HG03457 (cell line): Measurements from ENCODE around the gene RSRC1.
"Not testable (repeated sequence)": the region's sequence is repeated elsewhere in the genome, so short reads cannot be mapped to it uniquely, and the experiment has no call there.

Source experiments
- ATAC-seq: cut with Tn5 transposase; IDR thresholded peaks from one replicate; pipeline ENCODE4 v1.9.1; 2021; ENCODE audit warnings: moderate number of reproducible peaks; ENCODE audit not compliant: unreplicated experiment

The RSRC1 gene

DNA sequence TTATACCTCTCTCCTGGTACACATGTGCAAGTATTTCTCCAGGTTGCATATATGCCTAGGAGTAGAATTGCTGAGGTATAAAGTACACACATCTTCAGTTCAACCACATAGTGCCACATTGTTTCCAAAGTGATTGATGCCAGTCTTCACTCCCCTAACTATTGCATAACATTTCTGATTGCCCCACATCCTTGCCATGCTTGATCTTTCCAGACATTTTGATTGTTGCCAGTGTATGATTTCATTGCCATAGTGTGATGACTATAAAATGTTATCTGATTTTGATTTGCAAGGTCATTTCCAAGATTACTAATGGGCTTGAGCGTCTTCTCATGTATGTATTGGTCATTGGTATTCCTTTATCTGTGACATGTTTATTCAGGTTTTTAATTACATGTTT lies 400.0 kb downstream of the RSRC1 start:
- ATAC-seq, result no peak

DNA sequence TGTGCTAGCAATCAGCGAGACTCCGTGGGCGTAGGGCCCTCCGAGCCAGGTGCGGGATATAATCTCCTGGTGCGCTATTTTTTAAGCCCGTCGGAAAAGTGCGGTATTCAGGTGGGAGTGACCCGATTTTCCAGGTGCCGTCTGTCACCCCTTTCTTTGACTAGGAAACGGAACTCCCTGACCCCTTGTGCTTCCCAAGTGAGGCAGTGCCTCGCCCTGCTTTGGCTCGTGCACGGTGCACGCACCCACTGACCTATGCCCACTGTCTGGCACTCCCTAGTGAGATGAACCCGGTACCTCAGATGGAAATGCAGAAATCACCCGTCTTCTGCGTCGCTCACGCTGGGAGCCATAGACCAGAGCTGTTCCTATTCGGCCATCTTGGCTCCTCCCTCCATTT lies 406.8 kb downstream of the RSRC1 start:
- not testable (repeated sequence) for ATAC-seq

DNA sequence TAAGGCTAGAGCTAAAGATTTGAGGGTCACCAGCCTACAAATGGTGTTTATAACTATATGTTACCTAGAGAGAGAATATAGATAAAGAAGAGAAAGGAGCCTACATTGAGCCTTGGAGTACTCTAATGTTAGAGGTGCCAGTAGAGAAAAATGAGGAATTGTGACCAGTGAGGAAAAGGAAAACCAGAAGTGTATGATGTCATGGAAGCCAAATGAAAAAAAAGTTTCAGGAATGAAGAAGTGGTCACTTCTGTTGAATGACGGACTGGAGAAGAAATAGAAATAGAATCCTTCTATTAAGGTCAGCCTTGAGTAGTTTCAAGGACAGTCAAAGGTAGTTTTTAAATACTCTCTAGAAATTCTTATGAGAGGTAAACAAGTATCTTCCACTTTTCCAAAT lies 409.9 kb downstream of the RSRC1 start:
- ATAC-seq, result no peak

DNA sequence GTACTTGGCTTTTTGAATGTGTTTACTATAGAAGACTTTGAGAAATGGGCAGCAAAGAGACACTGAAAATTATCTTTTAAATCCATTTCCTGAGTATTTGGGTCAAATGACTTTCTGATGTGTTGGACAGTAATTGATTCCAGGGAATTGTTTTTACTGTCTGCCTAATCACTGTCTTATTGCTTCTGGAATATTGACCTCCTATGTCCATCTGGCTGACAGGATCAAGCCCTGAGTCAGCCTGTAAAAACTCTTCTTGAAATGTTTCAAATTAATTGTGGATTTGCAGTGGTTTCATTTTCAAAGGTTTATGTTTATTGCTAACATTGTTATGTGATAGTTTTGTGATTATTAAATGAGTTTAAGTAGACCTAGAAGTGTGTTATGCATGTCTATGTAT lies 410.5 kb downstream of the RSRC1 start:
- no peak for ATAC-seq

DNA sequence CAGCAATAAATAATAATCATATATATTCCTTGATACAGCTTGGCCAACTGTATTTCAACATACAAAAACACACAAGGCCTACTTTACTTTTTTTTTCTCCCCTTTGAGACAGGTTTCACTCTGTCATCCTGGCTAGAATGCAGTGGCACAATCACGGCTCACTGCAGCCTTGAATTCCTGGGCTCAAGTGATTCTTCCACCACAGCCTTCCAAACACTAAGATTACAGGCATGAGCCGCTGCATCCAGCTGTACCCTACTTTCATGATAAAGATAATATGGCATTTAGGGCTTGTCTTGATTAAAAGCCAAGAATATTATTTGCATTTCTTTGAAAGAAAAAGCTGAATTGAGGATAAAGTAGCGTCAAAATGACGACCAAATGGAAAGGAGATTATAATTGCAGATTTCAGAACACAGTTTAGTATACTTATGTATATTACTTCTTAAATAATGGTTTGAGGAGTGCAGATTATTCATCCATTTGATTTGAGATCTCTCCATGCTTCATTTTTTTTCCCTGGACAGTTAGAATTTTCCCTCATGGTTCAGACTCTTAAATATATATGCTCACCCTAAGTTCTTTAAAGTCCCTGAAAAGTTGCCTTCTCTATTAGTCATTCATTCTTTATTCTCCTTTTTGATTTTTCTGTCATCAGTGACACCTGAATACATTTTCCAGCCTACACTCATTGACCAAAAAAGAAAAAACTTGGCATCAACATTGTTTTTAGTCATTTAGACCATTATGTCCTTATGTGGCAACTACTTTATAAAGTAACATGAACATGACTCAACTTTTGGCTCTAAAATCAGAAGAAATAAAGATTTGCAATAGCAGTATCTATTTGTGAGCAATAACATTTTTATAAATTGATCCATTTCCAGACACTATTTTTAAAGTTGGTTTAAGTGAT lies 412.6 kb downstream of the RSRC1 start:
- ATAC-seq, result no peak

DNA sequence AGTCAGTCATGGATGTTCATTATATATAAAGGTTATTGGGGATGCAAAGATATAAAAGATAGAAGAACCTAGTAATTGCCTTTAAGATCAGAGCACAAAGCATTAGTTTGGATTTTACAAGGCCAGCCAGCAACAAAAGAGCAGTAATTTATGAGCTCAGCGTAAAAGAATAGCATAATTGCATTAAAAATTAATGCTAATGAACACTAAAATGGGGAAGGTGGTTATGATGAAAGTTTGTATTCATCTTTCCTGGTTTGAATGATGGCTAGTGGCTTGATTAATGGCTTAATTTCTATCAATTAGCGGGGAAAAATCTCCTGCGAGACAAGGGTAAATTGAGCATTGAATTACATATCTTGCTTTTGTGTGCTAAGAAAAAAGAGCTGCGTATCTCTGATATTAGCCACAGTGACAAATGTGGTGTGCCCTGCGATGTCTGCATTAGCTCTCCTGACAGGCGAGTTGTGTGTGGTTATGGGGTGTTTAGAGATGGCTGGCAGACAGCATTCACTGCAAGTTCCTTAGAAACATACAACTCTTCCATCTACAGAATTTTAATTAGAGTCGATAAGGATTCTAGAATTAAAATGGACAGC lies 418.3 kb downstream of the RSRC1 start:
- ATAC-seq, result no peak

DNA sequence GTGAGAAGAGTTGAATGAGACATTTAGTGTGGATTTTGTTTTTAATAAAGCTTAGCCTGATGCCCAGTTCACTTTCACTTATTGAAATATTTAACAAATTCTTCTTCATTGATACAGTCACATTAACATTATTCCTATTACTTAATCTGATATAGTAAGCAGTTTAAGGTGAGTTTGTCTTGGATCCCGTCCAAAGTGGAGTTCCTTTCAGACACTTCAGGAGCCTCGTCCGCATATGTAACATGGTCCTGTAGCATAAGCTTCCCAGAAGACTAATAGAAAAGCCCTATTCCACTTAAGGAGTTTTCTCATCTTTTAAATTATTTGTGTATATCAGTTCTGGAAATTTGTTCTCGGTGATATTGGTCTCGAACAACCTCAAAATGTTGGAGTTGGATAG lies 421.4 kb downstream of the RSRC1 start:
- no peak for ATAC-seq

DNA sequence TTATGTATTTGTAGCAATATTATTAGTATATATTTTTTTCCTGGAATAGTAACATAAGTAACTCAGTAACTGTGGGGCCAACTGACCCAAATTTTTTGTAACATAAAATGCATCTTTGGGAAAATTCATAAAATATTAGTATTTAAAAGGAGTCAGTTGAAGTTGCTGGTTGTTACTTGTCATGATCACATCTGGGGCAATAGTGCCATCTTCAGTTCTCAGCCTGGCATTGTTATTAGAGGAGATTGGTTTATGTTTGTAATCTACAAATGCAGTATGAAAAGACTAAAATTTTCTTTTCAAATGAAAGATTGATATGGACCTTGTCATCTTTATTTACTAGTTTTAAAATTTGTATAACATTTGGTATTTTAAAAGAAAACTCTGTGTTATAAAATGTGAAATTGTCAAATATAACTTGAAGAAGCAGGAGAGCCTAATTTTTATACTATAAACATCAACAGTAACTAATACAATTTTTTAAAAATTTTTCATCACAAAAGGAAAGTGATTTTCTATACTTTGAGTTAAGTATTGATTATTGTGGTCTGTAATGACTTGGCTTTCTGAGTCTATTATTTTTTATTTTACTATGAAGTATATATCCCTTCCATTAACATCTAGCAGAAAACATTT lies 422.3 kb downstream of the RSRC1 start:
- no peak for ATAC-seq

DNA sequence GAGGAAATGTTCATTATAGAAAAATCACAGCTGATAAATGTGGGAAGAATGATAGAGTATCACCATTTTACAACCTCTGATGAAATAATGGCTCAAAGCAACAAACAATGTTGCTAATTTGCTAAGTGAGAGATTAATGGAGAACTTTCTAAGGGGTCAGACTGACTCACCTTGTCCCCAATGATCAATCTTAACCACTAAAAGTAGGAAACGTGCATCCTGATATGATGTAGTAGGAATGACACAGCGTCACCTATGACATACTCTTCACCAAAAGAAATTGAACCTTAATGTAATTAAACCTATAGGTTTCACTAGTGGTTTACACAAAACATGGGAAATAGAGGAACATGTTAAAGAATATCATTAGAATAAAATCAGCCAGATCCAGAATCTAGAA lies 426.0 kb downstream of the RSRC1 start:
- ATAC-seq, result no peak

DNA sequence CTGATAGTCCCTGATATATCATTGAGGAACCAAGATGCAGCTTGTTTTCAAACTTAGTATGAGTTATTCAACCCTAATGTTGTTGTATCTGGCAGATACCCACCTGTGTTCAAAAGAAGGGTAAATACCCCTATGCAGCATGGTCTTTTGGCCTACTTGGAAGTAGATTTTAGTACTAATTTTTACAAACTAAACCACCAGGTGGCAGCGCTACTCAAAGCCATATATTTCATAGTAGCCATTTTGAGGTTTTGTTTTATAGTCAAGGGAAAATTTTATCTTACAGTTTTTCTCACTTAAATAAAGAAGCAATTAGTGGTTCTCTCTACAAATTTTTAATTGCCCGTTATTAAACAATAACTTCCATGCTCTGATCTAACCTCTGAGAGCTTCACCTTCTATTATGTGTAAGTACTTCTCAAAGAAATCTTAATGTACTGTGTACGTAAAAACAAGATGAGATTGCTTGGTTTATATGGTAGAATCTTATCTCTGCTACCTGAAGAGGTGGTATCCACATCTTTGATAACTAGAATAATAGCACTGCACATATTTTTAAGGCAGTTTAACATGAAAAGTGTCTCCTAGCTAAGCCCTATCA lies 429.6 kb downstream of the RSRC1 start:
- no peak for ATAC-seq

DNA sequence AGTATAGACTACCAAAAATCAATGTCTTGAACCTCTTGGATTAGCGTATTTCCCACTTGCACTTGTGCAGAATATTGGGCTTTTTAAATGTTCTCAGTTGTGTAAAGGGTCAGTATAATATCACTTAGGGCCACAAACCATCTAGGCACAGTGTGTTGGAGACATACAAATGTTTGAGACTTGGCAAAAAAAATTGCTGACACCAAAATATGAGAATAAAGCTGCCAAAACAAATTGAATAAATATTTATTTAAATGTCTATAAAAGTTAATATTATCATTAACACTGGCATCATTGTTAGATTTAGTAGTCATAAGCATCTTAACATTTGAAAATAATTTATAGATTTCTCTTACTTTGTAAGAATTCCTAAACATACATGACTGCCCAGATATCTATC lies 430.2 kb downstream of the RSRC1 start:
- no peak for ATAC-seq

DNA sequence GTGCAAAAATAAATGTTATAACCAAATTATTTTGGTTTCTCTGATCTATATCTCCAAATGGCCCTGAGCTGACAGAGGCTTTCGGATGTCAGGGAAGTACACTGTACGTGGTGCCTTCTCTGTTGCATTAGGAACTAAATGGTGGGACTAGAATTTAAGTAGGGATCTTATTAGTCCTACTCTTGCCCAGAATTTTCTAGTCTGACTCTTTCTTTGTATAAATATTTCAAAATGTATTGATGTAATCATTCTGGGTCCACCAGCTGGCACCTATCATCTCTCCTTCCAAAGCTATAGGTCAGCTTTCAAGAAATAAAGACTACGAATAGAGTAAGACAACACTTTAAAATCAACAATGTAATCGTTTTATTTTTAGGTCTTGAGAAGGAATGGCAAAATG lies 438.8 kb downstream of the RSRC1 start:
- ATAC-seq, result no peak

DNA sequence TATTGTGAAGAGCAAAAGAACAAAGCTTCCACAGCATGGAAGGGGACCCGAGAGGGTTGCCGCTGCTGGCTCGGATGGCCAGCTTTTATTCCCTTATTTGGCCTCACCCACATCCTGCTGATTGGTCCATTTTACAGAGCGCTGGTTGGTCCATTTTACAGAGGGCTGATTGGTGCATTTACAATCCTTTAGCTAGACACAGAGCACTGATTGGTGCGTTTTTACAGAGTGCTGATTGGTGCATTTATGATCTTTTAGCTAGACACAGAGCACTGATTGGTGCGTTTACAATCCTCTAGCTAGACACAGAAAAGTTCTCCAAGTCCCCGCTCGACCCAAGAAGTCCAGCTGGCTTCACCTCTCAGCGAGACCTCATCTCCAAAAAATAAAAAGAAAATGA lies 440.0 kb downstream of the RSRC1 start:
- ATAC-seq, result not testable (repeated sequence)

DNA sequence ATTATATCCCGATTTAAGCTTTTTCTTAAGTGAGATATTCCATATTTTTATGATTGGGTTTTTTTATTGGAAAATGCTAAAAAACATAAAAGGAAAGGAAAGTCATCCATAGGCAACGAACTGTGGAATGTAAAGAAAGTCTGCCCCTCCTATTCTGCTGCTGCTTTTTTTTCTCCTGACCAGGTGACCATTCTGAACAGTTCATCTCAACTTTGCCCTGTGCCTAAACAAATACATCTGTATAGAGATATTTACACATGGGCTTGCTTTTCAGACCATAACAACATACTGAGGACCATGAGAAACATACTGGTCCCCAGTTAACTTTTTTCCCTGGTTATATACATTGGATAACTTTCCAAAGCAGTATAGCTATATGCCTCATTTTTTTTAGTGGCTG lies 442.2 kb downstream of the RSRC1 start:
- ATAC-seq, result no peak

DNA sequence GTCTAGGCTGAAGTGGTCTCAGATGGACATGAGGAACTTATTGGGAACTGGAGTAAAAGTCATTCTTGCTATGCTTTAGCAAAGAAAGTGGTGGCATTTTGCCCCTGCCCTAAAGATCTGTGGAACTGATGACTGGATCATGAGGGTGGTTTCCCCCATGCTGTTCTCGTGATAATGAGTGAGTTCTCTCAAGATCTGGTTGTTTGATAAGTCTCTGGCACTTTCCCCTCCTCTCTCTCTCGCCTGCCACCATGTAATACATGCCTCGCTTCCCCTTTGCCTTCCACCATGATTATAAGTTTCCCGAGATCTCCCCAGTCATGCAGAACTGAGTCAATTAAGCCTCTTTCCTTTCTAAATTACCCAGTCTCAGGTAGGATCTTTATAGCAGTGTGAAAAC lies 449.6 kb downstream of the RSRC1 start:
- ATAC-seq, result no peak

DNA sequence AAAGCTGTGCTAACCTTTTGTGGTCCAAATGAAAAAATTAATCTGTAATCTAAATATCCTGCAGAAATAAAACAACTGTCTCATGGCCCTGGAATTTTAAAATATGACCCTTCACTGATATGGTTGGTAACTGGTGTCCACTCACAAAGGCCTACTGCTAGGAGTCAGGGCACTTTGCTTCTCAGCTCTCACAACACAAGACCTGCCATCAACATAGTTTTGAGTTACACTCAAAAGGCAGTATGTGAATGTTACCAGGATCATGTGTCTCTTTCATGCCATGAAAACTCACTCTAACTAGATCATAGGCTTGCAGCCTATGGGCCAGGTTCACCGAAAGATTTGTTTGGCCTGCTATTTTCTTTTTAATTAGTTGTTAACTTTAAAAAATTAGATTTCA lies 451.1 kb downstream of the RSRC1 start:
- no peak for ATAC-seq

DNA sequence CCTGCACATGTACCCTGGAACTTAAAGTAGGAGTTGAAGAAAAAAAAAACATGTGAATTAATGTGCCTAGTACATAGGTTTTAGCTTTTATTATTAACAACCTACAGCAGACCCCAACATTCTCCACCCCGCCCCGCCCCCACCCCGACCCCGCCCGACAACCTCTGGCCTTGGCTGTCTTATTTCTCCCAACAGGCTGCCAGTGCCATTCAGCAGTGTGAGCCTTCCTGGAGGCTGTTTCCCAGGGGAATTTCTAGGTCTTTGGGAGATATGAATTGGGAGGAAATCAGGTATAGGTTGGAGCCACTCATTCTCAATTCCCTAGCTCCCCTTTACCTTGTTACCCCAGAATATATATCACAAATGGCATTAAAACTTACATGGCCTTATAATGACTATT lies 452.8 kb downstream of the RSRC1 start:
- ATAC-seq, result no peak

DNA sequence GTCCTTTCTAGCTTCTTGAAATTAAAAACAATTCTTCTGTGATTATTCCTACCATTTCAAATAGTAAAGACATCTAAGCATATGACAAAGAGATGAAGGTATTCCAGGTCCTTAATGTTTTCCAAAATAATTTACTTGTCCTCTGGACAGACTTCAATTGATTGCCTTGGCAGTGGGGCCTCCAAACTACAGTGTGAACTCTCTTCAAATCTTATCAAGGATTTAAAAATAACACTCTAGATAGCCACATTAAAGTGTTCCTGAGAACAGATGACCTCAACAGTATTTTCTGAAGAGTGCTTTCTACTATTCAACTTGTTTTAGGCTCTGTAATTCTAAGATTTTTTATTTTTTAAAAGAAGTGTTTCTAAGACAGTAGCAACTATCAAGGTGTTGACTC lies 453.2 kb downstream of the RSRC1 start:
- ATAC-seq, result no peak

DNA sequence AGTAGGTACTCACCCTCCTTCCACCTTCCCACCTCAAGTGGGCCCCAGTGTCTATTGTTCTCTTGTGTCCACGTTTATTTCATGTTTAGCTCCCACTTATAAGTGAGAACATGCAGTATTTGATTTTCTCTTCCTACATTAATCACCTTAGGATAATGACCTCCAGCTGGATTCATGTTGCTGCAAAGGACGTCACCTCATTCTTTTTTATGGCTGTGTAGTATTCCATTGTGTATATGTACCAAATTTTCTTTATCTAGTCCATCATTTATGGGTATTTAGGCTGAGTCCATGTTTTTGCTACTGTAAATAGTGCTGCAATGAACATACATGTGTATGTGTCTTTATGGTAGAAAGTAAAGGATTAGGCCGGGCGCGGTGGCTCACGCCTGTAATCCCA lies 455.2 kb downstream of the RSRC1 start:
- ATAC-seq, result no peak

DNA sequence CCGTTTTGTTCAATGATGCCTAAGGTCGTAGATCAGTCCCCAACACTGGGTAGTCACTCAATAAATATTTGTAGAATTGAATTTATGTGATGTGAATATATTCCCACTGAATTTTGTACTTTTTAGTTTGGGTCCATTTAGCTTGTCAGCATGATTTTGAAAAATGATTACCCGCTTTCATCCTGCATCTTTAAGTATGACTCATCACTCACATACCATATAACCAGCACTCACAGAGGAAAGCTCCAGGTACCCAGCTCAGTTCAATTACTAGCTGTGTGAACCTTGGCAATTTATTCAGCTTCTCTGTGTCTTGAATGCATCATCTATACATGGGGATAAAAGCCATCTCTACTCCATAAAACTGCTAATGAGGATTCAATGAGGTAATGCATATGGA lies 458.9 kb downstream of the RSRC1 start:
- no peak for ATAC-seq

DNA sequence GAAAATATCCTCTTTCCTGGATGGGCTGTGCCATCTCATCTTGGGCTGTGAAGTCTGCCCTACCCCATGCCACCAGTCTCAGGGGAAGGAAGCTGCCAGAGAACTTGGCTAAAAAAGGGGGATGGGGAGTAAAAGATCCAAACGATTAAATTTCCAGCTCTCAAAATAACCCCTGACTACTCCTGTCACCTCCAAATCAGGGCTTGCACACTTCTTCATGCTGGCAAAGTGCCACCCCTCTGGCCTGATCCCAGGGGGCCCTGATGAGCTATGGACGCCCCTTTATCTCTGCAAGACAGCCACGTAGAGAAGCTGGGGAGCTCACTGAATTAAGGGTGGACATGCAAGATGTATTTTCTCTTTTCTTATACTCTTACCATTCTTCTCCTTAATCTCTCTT lies 459.9 kb downstream of the RSRC1 start:
- no peak for ATAC-seq
